Mesodermal cell (in vitro differentiated cells): ENCODE measurements around the gene CERS5.

Experiments
- H3K27ac ChIP-seq: 2 replicates; pipeline ENCODE4 v1.7.0; 2013; ENCODE audit warnings: mild to moderate bottlenecking, low read depth, low read length, moderate library complexity; ENCODE audit not compliant: severe bottlenecking
- H3K36me3 ChIP-seq: 2 replicates; pipeline ENCODE4 v1.7.1; 2013; ENCODE audit warnings: mild to moderate bottlenecking, low read length, moderate library complexity; ENCODE audit not compliant: control insufficient read depth, insufficient read depth
- H3K4me1 ChIP-seq: one replicate; pipeline ENCODE4 v1.7.1; 2013; ENCODE audit warnings: mild to moderate bottlenecking, low read length; ENCODE audit not compliant: insufficient read depth, control insufficient read depth, poor library complexity, severe bottlenecking
- H3K4me3 ChIP-seq: 2 replicates; pipeline ENCODE4 v1.7.0; 2013; ENCODE audit warnings: low read length, control low read depth, mild to moderate bottlenecking; ENCODE audit not compliant: insufficient read depth, poor library complexity, severe bottlenecking; ENCODE audit errors: extremely low read depth
- H3K9me3 ChIP-seq: 2 replicates; pipeline ENCODE4 v1.7.1; 2013; ENCODE audit warnings: mild to moderate bottlenecking, low read length, moderate library complexity; ENCODE audit not compliant: control insufficient read depth
- WGBS, 2 experiments: methylation state at CpG; one replicate each; pipeline ENCODE4 v1.1.5; 2013; ENCODE audit warnings: missing lambda C conversion rate in 2 of 2; ENCODE audit not compliant: insufficient coverage in 2 of 2; 5-methylcytosine and 5-hydroxymethylcytosine counted together

The CERS5 gene

GRCh38 chr12:50079771-50080170 is 87.4 kb downstream of the CERS5 start:
- WGBS, 2 experiments, result 82 to 83% methylated on average over 2 to 5 of the region's 5 CpGs
- H3K4me3 ChIP-seq, result no peak overlapping the region
- H3K4me1 ChIP-seq, result peaks cover 9% of the 10 kb centered on the region
- H3K27ac ChIP-seq, result no peak overlapping the region
- no peaks in the 10 kb centered on the region for H3K36me3 ChIP-seq
- no peaks in the 10 kb centered on the region for H3K9me3 ChIP-seq
